ENCODE measurements around the gene BATF2. TPM values are rescaled to one million over a fixed set of nuclear protein-coding genes. Genes with fewer than 3 reads are reported as not detected.
A peak's percentile ranks its signal among the peaks of the same experiment; 100 is the strongest.

BATF2 gene
- total RNA-seq, 1 experiment from 2014 or later = 0.72 TPM

DNA sequence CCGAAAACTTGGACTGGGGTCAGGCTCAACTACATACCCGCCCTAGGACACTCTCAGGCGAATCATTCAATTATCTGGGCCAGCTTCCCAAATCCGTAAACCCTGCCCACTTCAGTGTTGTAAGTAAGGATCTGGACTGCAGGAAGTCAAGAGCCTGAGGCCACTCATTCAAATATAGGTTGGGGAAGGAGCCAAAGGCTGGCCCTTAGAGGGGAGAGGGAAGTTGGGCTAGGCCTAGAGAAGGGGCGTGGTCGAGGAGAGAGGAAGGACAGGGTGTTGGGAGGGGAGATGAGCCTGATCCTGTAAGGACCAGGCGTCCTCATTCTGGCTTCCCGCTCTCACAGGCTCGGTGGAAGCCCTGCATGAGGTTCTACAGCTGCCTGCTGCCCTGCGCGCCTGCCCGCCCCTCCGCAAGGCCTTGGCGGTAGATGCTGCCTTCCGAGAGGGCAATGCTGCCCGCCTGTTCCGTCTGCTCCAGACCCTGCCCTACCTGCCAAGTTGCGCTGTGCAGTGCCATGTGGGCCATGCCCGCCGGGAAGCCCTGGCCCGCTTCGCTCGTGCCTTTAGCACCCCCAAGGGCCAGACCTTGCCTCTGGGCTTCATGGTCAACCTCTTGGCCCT lies 47.2 kb upstream of the BATF2 start:
- no peak overlapping the region for H3K4me2 ChIP-seq (ENCODE audit: insufficient read depth, insufficient read length, low read length)
- no peak for DNase-seq
- no peak overlapping the region for H2BK120ac ChIP-seq (ENCODE audit: low read depth, low read length, poor library complexity, severe bottlenecking)
- Mint-ChIP-seq H3K4me1 (peaks cover 9 to 20% of the 10 kb centered on the region in 2 experiments), H3K4me3 (peak overlapping the region in 1 of 2 experiments; percentile 48; a peak in 2 of 5 replicates), H3K9me3 (no peaks in the 10 kb centered on the region), H3K27me3 (ENCODE audit: low read depth) (no peaks in the 10 kb centered on the region), H3K36me3 (ENCODE audit: insufficient read depth in 1 of 3, low read depth in 3 of 3) (peaks cover 5 to 25% (median 25%) of the 10 kb centered on the region in 3 experiments; a peak in 6 of 7 replicates), H3K27ac (no peak overlapping the region; a peak in 2 of 7 replicates)
- H4K5ac ChIP-seq (ENCODE audit: insufficient read length, low read depth, low read length) = no peak overlapping the region
- H4K20me1 ChIP-seq (ENCODE audit: control insufficient read depth, insufficient read depth, insufficient read length) = no peaks in the 10 kb centered on the region
- TF ChIP-seq, protein P1, sequence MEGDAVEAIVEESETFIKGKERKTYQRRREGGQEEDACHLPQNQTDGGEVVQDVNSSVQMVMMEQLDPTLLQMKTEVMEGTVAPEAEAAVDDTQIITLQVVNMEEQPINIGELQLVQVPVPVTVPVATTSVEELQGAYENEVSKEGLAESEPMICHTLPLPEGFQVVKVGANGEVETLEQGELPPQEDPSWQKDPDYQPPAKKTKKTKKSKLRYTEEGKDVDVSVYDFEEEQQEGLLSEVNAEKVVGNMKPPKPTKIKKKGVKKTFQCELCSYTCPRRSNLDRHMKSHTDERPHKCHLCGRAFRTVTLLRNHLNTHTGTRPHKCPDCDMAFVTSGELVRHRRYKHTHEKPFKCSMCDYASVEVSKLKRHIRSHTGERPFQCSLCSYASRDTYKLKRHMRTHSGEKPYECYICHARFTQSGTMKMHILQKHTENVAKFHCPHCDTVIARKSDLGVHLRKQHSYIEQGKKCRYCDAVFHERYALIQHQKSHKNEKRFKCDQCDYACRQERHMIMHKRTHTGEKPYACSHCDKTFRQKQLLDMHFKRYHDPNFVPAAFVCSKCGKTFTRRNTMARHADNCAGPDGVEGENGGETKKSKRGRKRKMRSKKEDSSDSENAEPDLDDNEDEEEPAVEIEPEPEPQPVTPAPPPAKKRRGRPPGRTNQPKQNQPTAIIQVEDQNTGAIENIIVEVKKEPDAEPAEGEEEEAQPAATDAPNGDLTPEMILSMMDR (conservative IDR thresholded peaks at IDR 0.05) = no peak
- H3K27ac ChIP-seq (ENCODE audit: insufficient read length, low read depth, low read length) = no peak overlapping the region
- no peak overlapping the region for H3K23ac ChIP-seq (ENCODE audit: insufficient read length, low read depth, low read length)
- H3K23me2 ChIP-seq (ENCODE audit: insufficient read length, low read depth, low read length, poor library complexity, severe bottlenecking) = peaks cover 4% of the 10 kb centered on the region
- no peaks in the 10 kb centered on the region for H3K79me1 ChIP-seq (ENCODE audit: insufficient read depth, low read depth, low read length, poor library complexity, severe bottlenecking)
- H3K9ac ChIP-seq (ENCODE audit: extremely low read depth, insufficient read length, low read length) = no peak overlapping the region
- H3K27me3 ChIP-seq (ENCODE audit: insufficient read depth, low read length) = no peaks in the 10 kb centered on the region
- no peak overlapping the region for H2BK20ac ChIP-seq (ENCODE audit: low read depth, low read length, poor library complexity, severe bottlenecking)
- H2AK5ac ChIP-seq (ENCODE audit: insufficient read length, low read length) = no peak overlapping the region
- no peak overlapping the region for H2BK5ac ChIP-seq (ENCODE audit: insufficient read length, low read length)
- no peak overlapping the region for H3K14ac ChIP-seq (ENCODE audit: insufficient read depth, low read length)
- H3K4ac ChIP-seq (ENCODE audit: low read depth, low read length) = no peak overlapping the region
- H2BK12ac ChIP-seq (ENCODE audit: insufficient read length, low read depth, low read length) = no peak overlapping the region
- no peaks in the 10 kb centered on the region for H3K9me3 ChIP-seq (ENCODE audit: control insufficient read depth, low read depth, low read length)
- H3K79me2 ChIP-seq (ENCODE audit: insufficient read depth, low read length) = peaks cover 2% of the 10 kb centered on the region; the same call in 1 of the 2 replicates
- H2AFZ ChIP-seq (ENCODE audit: low read length) = no peak overlapping the region
- no peak overlapping the region for H4K8ac ChIP-seq (replicated peaks; ENCODE audit: insufficient read length, low read depth, low read length)
- no CpG with 5 or more reads among the region's 23 CpGs for WGBS (ENCODE audit: extremely low coverage, insufficient read length, low lambda C conversion rate)
- no peaks in the 10 kb centered on the region for H3K4me1 ChIP-seq (ENCODE audit: insufficient read depth, low read length)
- no peak overlapping the region for H3K18ac ChIP-seq (ENCODE audit: insufficient read length, low read depth, low read length)
- no peak overlapping the region for H3T11ph ChIP-seq (ENCODE audit: low read length)
- no peak overlapping the region for H4K91ac ChIP-seq (ENCODE audit: insufficient read length, low read depth, low read length)
- H3K56ac ChIP-seq (ENCODE audit: insufficient read length, low read depth, low read length) = no peak overlapping the region
- no peak overlapping the region for H2BK15ac ChIP-seq (ENCODE audit: low read depth, low read length)

All from H9 (cell line).